Measurements from ENCODE around the gene AUNIP.

GRCh38 chr1:25893116-25893515 lies 33.9 kb upstream of the AUNIP start:
- TF ChIP-seq, protein P1, sequence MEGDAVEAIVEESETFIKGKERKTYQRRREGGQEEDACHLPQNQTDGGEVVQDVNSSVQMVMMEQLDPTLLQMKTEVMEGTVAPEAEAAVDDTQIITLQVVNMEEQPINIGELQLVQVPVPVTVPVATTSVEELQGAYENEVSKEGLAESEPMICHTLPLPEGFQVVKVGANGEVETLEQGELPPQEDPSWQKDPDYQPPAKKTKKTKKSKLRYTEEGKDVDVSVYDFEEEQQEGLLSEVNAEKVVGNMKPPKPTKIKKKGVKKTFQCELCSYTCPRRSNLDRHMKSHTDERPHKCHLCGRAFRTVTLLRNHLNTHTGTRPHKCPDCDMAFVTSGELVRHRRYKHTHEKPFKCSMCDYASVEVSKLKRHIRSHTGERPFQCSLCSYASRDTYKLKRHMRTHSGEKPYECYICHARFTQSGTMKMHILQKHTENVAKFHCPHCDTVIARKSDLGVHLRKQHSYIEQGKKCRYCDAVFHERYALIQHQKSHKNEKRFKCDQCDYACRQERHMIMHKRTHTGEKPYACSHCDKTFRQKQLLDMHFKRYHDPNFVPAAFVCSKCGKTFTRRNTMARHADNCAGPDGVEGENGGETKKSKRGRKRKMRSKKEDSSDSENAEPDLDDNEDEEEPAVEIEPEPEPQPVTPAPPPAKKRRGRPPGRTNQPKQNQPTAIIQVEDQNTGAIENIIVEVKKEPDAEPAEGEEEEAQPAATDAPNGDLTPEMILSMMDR (IDR thresholded peaks at IDR 0.05): no peak
- no peak for TF ChIP-seq POLR2A (IDR thresholded peaks at IDR 0.05)
